NB4 (cell line): ENCODE data around the gene CLCNKB.
A peak's percentile ranks its signal among the peaks of the same experiment; 100 is the strongest.

ENCODE experiments used
- TF ChIP-seq, protein P1 (sequence below): IDR thresholded peaks from one replicate; pipeline ENCODE4 v1.5.1; 2012; ENCODE audit warnings: low read depth, low read length
- TF ChIP-seq, protein P2 (sequence below): IDR thresholded peaks from 2 replicates; pipeline ENCODE4 v1.6.1; 2011; ENCODE audit warnings: low read depth, low read length

DNA sequence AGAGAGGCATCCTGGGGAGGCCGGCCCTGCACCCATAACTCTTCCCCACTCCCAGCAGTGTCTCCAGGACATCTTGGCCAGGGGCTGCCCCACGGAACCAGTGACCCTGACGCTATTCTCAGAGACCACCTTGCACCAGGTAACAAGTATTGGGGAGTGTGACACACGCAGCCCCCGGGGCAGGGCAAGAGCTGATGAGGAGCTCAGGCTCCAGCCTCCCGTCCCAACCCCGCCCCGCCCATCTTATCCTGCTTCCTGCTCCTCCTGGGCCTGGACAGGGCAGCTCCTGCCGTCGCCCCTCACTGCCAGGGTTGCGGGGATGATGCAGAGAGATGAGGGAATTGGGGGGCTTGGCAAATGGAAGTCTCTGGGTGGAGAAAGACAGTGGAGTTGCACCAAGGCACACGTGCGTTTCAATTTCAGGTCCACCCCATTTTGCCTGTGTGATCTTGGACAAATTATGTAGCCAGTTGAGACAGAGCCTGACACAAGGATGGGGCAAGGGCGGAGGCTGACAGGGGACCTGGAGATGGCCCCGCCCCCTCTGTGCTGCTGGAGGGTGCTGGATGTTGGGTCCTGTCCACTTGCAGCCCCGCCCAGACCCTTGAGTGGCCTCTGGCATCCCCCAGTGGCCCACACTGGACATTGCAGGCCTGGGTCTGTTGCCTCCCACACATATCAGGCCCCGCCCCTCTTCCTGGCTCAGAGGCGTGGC lies 11.0 kb upstream of the CLCNKB start:
- TF ChIP-seq, protein P1, sequence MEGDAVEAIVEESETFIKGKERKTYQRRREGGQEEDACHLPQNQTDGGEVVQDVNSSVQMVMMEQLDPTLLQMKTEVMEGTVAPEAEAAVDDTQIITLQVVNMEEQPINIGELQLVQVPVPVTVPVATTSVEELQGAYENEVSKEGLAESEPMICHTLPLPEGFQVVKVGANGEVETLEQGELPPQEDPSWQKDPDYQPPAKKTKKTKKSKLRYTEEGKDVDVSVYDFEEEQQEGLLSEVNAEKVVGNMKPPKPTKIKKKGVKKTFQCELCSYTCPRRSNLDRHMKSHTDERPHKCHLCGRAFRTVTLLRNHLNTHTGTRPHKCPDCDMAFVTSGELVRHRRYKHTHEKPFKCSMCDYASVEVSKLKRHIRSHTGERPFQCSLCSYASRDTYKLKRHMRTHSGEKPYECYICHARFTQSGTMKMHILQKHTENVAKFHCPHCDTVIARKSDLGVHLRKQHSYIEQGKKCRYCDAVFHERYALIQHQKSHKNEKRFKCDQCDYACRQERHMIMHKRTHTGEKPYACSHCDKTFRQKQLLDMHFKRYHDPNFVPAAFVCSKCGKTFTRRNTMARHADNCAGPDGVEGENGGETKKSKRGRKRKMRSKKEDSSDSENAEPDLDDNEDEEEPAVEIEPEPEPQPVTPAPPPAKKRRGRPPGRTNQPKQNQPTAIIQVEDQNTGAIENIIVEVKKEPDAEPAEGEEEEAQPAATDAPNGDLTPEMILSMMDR = peak; percentile 66
- TF ChIP-seq, protein P2, sequence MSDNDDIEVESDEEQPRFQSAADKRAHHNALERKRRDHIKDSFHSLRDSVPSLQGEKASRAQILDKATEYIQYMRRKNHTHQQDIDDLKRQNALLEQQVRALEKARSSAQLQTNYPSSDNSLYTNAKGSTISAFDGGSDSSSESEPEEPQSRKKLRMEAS = 0 out of 2 replicates have a peak, but pooled peaks have one; percentile 17
